ENCODE results near the gene ETFA. TPM values are rescaled to one million over a fixed set of nuclear protein-coding genes. Genes with fewer than 3 reads are reported as not detected.
A peak's percentile ranks its signal among the peaks of the same experiment; 100 is the strongest.

ETFA gene
- total RNA-seq, 2 experiments from 2014 or later = 84.8 to 146 TPM

DNA sequence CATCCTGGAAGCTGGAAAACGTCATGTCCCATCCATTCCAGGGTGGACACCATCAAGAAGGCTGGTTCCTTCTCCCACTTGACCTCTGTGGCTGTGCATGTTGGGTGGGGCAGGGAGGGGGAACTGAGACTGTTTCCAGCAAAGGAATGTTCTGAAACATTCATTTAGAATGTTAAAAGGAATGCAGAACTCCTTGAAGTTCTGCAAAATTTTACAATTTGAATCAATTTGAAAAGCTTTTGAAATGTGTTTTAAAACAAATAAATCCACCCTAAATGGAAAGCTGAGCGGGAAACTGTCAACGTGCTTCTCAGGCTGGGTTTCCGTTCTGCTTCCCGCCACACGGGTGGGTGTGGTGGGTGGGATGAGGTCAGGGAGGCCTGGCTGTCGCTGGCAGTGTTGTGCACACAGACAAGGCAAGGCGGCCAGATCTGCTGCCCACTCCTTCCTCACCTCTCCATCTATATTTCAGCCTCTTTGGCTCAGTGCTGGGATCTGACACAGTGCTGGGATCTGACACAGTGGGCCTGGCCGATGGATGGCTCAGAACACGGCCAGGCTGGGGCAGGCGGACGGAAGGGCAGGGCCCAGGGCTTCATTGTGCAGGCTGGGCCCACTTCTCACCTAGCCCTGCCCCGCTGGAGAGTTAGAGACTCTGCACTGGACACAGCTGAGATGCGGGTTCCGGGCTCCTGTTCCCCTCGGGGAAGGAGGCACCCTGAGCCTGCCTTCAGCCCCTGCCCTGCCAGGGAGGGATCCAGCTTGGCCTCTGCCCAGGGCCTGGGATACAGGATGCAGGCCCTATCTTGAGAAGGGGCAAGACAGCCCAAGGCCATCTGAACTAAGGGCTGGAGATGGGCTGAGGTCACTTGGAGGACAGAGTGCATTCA lies 141.1 kb downstream of the ETFA start:
- intact Hi-C loops (cut with micrococcal nuclease; ENCODE audit: unreplicated experiment) = no loop called here
- H3K4me2 ChIP-seq (ENCODE audit: low read length) = no peak overlapping the region
- no peak overlapping the region for H3K27ac ChIP-seq (ENCODE audit: low read depth, low read length, poor library complexity, severe bottlenecking)
- TF ChIP-seq CTCF (conservative IDR thresholded peaks at IDR 0.05; ENCODE audit: low read length) (no peak), EZH2phosphoT487 (IDR thresholded peaks at IDR 0.05; ENCODE audit: borderline replicate concordance, low read depth, low read length) (no peak)
- no peaks in the 10 kb centered on the region for H3K4me1 ChIP-seq (ENCODE audit: insufficient read depth, low read length, poor library complexity, severe bottlenecking)
- H3K79me2 ChIP-seq (ENCODE audit: insufficient read depth, low read depth, low read length) = no peaks in the 10 kb centered on the region
- no peaks in the 10 kb centered on the region for H3K9me2 ChIP-seq (ENCODE audit: insufficient read depth, low read length)
- H3K9me3 ChIP-seq (ENCODE audit: low read length) = no peaks in the 10 kb centered on the region
- BruUV-seq (replicated peaks) = no TSS peak
- no peak for DNase-seq (ENCODE audit: low spot score)
- H3K4me3 ChIP-seq (ENCODE audit: low read depth, low read length, poor library complexity, severe bottlenecking) = no peak overlapping the region
- no peaks in the 10 kb centered on the region for H4K20me1 ChIP-seq (ENCODE audit: insufficient read depth, low read length)
- ChIA-PET CTCF (ENCODE audit: unreplicated experiment) (no interaction called here), POLR2A (no interaction called here)
- H2AFZ ChIP-seq (ENCODE audit: low read length) = no peak overlapping the region
- H3K36me3 ChIP-seq (ENCODE audit: insufficient read depth, low read length) = no peaks in the 10 kb centered on the region

GRCh38 chr15:76169018-76169417 lies 142.3 kb downstream of the ETFA start:
- peak; percentile 46 for DNase-seq (ENCODE audit: low spot score)
- no peak for TF ChIP-seq EZH2phosphoT487 (IDR thresholded peaks at IDR 0.05; ENCODE audit: borderline replicate concordance, low read depth, low read length)
- TF ChIP-seq CTCF (conservative IDR thresholded peaks at IDR 0.05; ENCODE audit: low read length) = no peak
- Histone ChIP-seq H3K27ac (ENCODE audit: low read depth, low read length, poor library complexity, severe bottlenecking) (no peak overlapping the region), H3K36me3 (ENCODE audit: insufficient read depth, low read length) (no peaks in the 10 kb centered on the region), H3K4me3 (ENCODE audit: low read depth, low read length, poor library complexity, severe bottlenecking) (no peak overlapping the region), H3K9me3 (ENCODE audit: low read length) (no peaks in the 10 kb centered on the region), H3K9me2 (ENCODE audit: insufficient read depth, low read length) (no peaks in the 10 kb centered on the region), H3K79me2 (ENCODE audit: insufficient read depth, low read depth, low read length) (no peaks in the 10 kb centered on the region), H2AFZ (ENCODE audit: low read length) (peak overlapping the region; percentile 89), H4K20me1 (ENCODE audit: insufficient read depth, low read length) (no peaks in the 10 kb centered on the region), H3K4me1 (ENCODE audit: insufficient read depth, low read length, poor library complexity, severe bottlenecking) (no peaks in the 10 kb centered on the region), H3K4me2 (ENCODE audit: low read length) (no peak overlapping the region)
- no TSS peak for BruUV-seq (replicated peaks)
- intact Hi-C loops (cut with micrococcal nuclease; ENCODE audit: unreplicated experiment) = no loop called here
- CTCF ChIA-PET (ENCODE audit: unreplicated experiment) = interaction anchor here (0.5 to 1.1 kb wide), 3 partner anchors 13 to 1166 kb away, joined by 3 read pairs; no protein-coding TSS in a partner anchor
- POLR2A ChIA-PET = interaction anchor here (0.6 to 0.7 kb wide), 2 partner anchors 808 to 1058 kb away, joined by 4 to 6 read pairs; no protein-coding TSS in a partner anchor

Measured in OCI-LY7 (cell line).